HepG2 (cell line): ENCODE data around the gene RNASE8. TPM values are rescaled to one million over a fixed set of nuclear protein-coding genes. Genes with fewer than 3 reads are reported as not detected.

Experiments
- ADNP ChIP-seq: sonication (generic); formaldehyde crosslinking; IDR thresholded peaks from 2 replicates; pipeline ENCODE4 v1.4.0; 2020; ENCODE audit warnings: missing genetic modification reagents
- DMAP1 ChIP-seq: IDR thresholded peaks from 2 replicates; pipeline ENCODE4 v1.6.1; 2016
- ELF3 ChIP-seq: IDR thresholded peaks from 2 replicates; pipeline ENCODE4 v1.6.1; 2016; ENCODE audit warnings: missing genetic modification reagents, missing compliant biosample characterization
- GABPB1 ChIP-seq: IDR thresholded peaks from 2 replicates; pipeline ENCODE4 v1.6.1; 2016; ENCODE audit warnings: mild to moderate bottlenecking, missing genetic modification reagents, moderate library complexity, missing compliant biosample characterization
- GATAD1 ChIP-seq: IDR thresholded peaks from 2 replicates; pipeline ENCODE4 v1.6.1; 2016; ENCODE audit warnings: missing genetic modification reagents, missing compliant biosample characterization
- GATAD2A ChIP-seq: IDR thresholded peaks from 2 replicates; pipeline ENCODE4 v1.6.1; 2016
- HNRNPK ChIP-seq: fragments of 200-400 bp; formaldehyde crosslinking; IDR thresholded peaks from 2 replicates; pipeline ENCODE4 v1.6.1; 2018; ENCODE audit warnings: low read length, low read depth, moderate library complexity, mild to moderate bottlenecking; ENCODE audit not compliant: poor library complexity, severe bottlenecking
- HOXA3 ChIP-seq: sonication (generic); formaldehyde crosslinking; IDR thresholded peaks from 2 replicates; pipeline ENCODE4 v1.5.0; 2020; ENCODE audit warnings: missing genetic modification reagents
- KDM5A ChIP-seq: fragments of 200-600 bp; sonication (generic); IDR thresholded peaks from 2 replicates; pipeline ENCODE4 v1.7.0; 2018; ENCODE audit warnings: antibody characterized with exemption, mild to moderate bottlenecking, low read length, borderline replicate concordance
- MIER2 ChIP-seq: IDR thresholded peaks from 2 replicates; pipeline ENCODE4 v1.6.1; 2016; ENCODE audit warnings: missing biosample characterization, missing genetic modification reagents
- NR2C2 ChIP-seq: sonication (generic); formaldehyde crosslinking; IDR thresholded peaks from 2 replicates; pipeline ENCODE4 v1.4.0; 2020; ENCODE audit warnings: missing genetic modification reagents, mild to moderate bottlenecking, moderate library complexity, borderline replicate concordance
- PCBP2 ChIP-seq: fragments of 200-400 bp; formaldehyde crosslinking; optimal IDR thresholded peaks from 2 replicates; pipeline ENCODE3; 2018; ENCODE audit warnings: low read length, low read depth; ENCODE audit not compliant: poor library complexity, severe bottlenecking
- RBFOX2 ChIP-seq: fragments of 200-400 bp; formaldehyde crosslinking; IDR thresholded peaks from 2 replicates; pipeline ENCODE4 v1.6.1; 2017; ENCODE audit warnings: low read depth, mild to moderate bottlenecking, low read length
- RXRA ChIP-seq: sonication (generic); formaldehyde crosslinking; IDR thresholded peaks from 2 replicates; pipeline ENCODE4 v1.5.1; 2020; ENCODE audit warnings: missing genetic modification reagents
- SAP130 ChIP-seq: IDR thresholded peaks from 2 replicates; pipeline ENCODE4 v1.6.1; 2016; ENCODE audit warnings: low read depth
- SIN3A ChIP-seq: IDR thresholded peaks from 2 replicates; pipeline ENCODE4 v1.6.1; 2011; ENCODE audit warnings: low read depth, mild to moderate bottlenecking, control low read depth, low read length, borderline replicate concordance
- SP5 ChIP-seq: IDR thresholded peaks from 2 replicates; pipeline ENCODE4 v1.6.1; 2016; ENCODE audit warnings: low read depth, borderline replicate concordance
- TAF1 ChIP-seq: sonication (generic); formaldehyde crosslinking; IDR thresholded peaks from 2 replicates; pipeline ENCODE4 v1.4.0; 2020; ENCODE audit warnings: missing genetic modification reagents
- ZFX ChIP-seq: sonication (generic); formaldehyde crosslinking; IDR thresholded peaks from 2 replicates; pipeline ENCODE4 v1.4.0; 2020; ENCODE audit warnings: mild to moderate bottlenecking, low read depth, missing genetic modification reagents, moderate library complexity
- ZKSCAN8 ChIP-seq: IDR thresholded peaks from 2 replicates; pipeline ENCODE4 v1.6.1; 2016; ENCODE audit warnings: borderline replicate concordance, missing genetic modification reagents, missing compliant biosample characterization
- ZMYM4 ChIP-seq: sonication (generic); formaldehyde crosslinking; IDR thresholded peaks from 2 replicates; pipeline ENCODE4 v1.8.1; 2023; ENCODE audit warnings: mild to moderate bottlenecking, missing genetic modification reagents
- ZNF205 ChIP-seq: IDR thresholded peaks from 2 replicates; pipeline ENCODE4 v1.6.1; 2018; ENCODE audit warnings: missing biosample characterization, missing genetic modification reagents
- ZNF619 ChIP-seq: sonication (generic); formaldehyde crosslinking; IDR thresholded peaks from 2 replicates; pipeline ENCODE4 v1.4.0; 2020; ENCODE audit warnings: mild to moderate bottlenecking, missing genetic modification reagents
- polyA plus RNA-seq, 8 experiments: library from polyadenylated mRNA; depleted of rRNA in 3 of 8; stranded (reverse) in 7 of 8; unstranded in 1 of 8; fragments of >200 nt; fragmentation: Illumina TruSeq in 4 of 8; extraction: Trizol in 4 of 8; gene quantifications; 2 replicates each; pipeline versions ENCODE4 v1.2.1 to v1.2.3, GENCODE V29; 2011 to 2016; ENCODE audit warnings: low read depth in 4 of 8, missing spikeins in 1 of 8, mixed read lengths in 1 of 8; ENCODE audit not compliant: insufficient read depth in 1 of 8
- total RNA-seq, 5 experiments: library from RNA; depleted of rRNA; stranded (reverse); fragments of >200 nt; fragmentation: Illumina TruSeq; extraction: Trizol; gene quantifications; 2 replicates each; pipeline ENCODE4 v1.2.3, GENCODE V29; 2016; ENCODE audit warnings: low read depth in 1 of 5
- TF ChIP-seq, protein P1 (sequence below): sonication (generic); formaldehyde crosslinking; conservative IDR thresholded peaks from 2 replicates; pipeline ENCODE4 v1.4.0; 2020; ENCODE audit warnings: mild to moderate bottlenecking, missing genetic modification reagents, moderate library complexity
- TF ChIP-seq, protein P2 (sequence below): sonication (generic); formaldehyde crosslinking; IDR thresholded peaks from 2 replicates; pipeline ENCODE4 v1.5.1; 2020; ENCODE audit warnings: mild to moderate bottlenecking, missing genetic modification reagents

The RNASE8 gene
- total and polyA plus RNA-seq, 2 of the 13 experiments (the other 11 are each of a cell fraction or from before 2014, with no cell fraction given): not detected

DNA sequence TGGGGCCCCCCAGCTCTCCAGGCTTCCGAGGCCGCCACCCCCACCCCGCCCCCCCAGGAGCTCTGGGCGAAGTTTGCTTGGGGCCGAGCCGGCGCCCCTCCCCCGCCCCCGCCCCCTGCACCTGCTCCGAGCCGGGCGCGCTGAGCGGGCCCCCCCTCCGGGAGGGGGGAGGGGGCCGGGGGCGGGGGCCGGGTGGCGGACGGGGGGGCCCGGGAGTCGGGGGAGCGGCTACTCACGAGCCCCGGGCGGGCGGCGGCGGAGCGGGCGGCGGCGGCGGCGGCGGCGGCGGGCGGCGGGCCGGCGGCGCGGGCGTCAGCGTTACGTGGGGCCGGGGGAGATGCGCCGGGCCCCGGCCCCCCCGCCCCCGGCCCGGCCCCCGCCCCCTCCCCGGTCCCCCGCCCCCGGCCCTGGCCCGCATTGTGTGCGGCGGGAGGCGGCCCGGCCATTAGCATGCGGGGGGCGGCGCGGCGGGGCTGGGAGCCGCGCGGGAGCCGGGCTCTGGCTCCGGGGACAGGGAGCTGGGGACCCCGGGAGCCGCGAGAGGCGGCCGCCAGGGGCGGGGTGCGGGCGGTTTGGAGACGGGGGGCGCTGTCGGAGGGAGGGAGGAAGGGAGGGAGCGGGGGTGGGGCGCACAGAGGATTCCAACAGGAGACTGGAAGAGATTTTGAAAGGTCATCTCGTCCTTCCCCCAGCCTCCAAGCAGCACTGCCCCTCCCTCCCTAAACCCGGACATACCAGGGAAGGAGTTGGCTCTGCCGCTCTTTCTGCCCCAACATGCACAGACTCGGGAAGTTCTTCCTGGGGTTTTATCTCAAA, 40.7 kb downstream of the RNASE8 start, which contains the start of gene ZNF219 (continued):
- TF ChIP-seq KDM5A: 0 out of 2 replicates have a peak, but pooled peaks have one; percentile 38
- TF ChIP-seq NR2C2: peak; percentile 72
- TF ChIP-seq GATAD1 (CRISPR knock-in tag): peak; percentile 14; the same call in 1 of the 2 replicates
- 0 out of 2 replicates have a peak, but pooled peaks have one; percentile 24 for TF ChIP-seq RXRA (CRISPR knock-in tag)
- TF ChIP-seq, protein P1, sequence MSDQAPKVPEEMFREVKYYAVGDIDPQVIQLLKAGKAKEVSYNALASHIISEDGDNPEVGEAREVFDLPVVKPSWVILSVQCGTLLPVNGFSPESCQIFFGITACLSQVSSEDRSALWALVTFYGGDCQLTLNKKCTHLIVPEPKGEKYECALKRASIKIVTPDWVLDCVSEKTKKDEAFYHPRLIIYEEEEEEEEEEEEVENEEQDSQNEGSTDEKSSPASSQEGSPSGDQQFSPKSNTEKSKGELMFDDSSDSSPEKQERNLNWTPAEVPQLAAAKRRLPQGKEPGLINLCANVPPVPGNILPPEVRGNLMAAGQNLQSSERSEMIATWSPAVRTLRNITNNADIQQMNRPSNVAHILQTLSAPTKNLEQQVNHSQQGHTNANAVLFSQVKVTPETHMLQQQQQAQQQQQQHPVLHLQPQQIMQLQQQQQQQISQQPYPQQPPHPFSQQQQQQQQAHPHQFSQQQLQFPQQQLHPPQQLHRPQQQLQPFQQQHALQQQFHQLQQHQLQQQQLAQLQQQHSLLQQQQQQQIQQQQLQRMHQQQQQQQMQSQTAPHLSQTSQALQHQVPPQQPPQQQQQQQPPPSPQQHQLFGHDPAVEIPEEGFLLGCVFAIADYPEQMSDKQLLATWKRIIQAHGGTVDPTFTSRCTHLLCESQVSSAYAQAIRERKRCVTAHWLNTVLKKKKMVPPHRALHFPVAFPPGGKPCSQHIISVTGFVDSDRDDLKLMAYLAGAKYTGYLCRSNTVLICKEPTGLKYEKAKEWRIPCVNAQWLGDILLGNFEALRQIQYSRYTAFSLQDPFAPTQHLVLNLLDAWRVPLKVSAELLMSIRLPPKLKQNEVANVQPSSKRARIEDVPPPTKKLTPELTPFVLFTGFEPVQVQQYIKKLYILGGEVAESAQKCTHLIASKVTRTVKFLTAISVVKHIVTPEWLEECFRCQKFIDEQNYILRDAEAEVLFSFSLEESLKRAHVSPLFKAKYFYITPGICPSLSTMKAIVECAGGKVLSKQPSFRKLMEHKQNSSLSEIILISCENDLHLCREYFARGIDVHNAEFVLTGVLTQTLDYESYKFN (CRISPR knock-in tag): 0 out of 2 replicates have a peak, but pooled peaks have one; percentile 23
- TF ChIP-seq HNRNPK: peak; percentile 79
- peak; percentile 37; the same call in 1 of the 2 replicates for TF ChIP-seq TAF1 (CRISPR knock-in tag)
- TF ChIP-seq GATAD2A (CRISPR knock-in tag): peak; percentile 23; the same call in 1 of the 2 replicates
- TF ChIP-seq ZNF619 (CRISPR knock-in tag): no peak
- TF ChIP-seq SAP130 (CRISPR knock-in tag): peak; percentile 81
- TF ChIP-seq HOXA3 (CRISPR knock-in tag): peak; percentile 48; the same call in 1 of the 2 replicates
- TF ChIP-seq, protein P2, sequence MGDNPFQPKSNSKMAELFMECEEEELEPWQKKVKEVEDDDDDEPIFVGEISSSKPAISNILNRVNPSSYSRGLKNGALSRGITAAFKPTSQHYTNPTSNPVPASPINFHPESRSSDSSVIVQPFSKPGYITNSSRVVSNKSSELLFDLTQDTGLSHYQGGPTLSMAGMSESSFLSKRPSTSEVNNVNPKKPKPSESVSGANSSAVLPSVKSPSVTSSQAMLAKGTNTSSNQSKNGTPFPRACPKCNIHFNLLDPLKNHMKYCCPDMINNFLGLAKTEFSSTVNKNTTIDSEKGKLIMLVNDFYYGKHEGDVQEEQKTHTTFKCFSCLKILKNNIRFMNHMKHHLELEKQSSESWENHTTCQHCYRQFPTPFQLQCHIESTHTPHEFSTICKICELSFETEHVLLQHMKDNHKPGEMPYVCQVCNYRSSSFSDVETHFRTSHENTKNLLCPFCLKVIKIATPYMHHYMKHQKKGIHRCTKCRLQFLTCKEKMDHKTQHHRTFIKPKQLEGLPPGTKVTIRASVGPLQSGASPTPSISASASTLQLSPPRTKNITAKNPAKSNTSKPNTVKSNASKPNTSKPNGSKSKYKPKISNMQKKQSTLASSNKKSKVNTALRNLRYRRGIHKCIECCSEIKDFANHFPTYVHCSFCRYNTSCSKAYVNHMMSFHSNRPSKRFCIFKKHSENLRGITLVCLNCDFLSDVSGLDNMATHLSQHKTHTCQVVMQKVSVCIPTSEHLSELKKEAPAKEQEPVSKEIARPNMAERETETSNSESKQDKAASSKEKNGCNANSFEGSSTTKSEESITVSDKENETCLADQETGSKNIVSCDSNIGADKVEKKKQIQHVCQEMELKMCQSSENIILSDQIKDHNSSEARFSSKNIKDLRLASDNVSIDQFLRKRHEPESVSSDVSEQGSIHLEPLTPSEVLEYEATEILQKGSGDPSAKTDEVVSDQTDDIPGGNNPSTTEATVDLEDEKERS (CRISPR knock-in tag): no peak
- TF ChIP-seq ELF3: no peak
- TF ChIP-seq SP5 (CRISPR knock-in tag): peak; percentile 35; the same call in 1 of the 2 replicates
- no peak for TF ChIP-seq ZKSCAN8 (CRISPR knock-in tag)
- TF ChIP-seq ZMYM4 (CRISPR knock-in tag): peak; percentile 10; the same call in 1 of the 2 replicates
- no peak for TF ChIP-seq ZNF205
- peak; percentile 35; the same call in 1 of the 2 replicates for TF ChIP-seq GABPB1
- peak; percentile 74; the same call in 1 of the 2 replicates for TF ChIP-seq SIN3A
- no peak for TF ChIP-seq ADNP (CRISPR knock-in tag)
- TF ChIP-seq DMAP1 (CRISPR knock-in tag): peak; percentile 44; the same call in 1 of the 2 replicates
- peak; percentile 76 for TF ChIP-seq RBFOX2
- peak; percentile 9; the same call in 1 of the 2 replicates for TF ChIP-seq ZFX (CRISPR knock-in tag)
- TF ChIP-seq PCBP2: no peak
- no peak for TF ChIP-seq MIER2 (CRISPR knock-in tag)
